Right lobe of liver (tissue), 4 donors: ENCODE results near the gene CTDSPL2.
A peak's percentile ranks its signal among the peaks of the same experiment; 100 is the strongest.

Experiments used
- CTCF ChIP-seq, 4 donors: fragments of 200-600 bp in 3 of 4; fragments of 450-650 bp in 1 of 4; IDR thresholded peaks; one replicate each; pipeline versions ENCODE4 v1.5.1 to v1.8.0; 2016 to 2022; ENCODE audit warnings: antibody characterized with exemption in 4 of 4, mild to moderate bottlenecking in 2 of 4
- POLR2A ChIP-seq: fragments of 450-650 bp; IDR thresholded peaks from one replicate; pipeline ENCODE4 v1.6.1; 2017; ENCODE audit warnings: antibody characterized with exemption, mild to moderate bottlenecking
- donor health status: DM: no; HTN: no; CAD: no.
- donor health status: DM: no; HTN: no; CAD: no.
- donor health status: DM: no; HTN: yes; CAD: no.

GRCh38 chr15:44545913-44546802 is 118.7 kb downstream of the CTDSPL2 start:
- peak in 2 of 4 donors; percentile 22 to 32 for TF ChIP-seq CTCF (IDR thresholded peaks at IDR 0.05)
- TF ChIP-seq POLR2A: no peak
